HG03460 (cell line): Measurements from ENCODE around the gene LPO.
A peak's percentile ranks its signal among the peaks of the same experiment; 100 is the strongest.

Experiments
- ATAC-seq: cut with Tn5 transposase; IDR thresholded peaks from one replicate; pipeline ENCODE4 v1.9.1; 2021; ENCODE audit not compliant: unreplicated experiment

Gene LPO

GRCh38 chr17:58238147-58238634, at the start of gene LPO:
LPO (plus strand) TSS chr17:58238584; CDS start chr17:58242980, 4,396 bp downstream.
- ATAC-seq, result no peak

GRCh38 chr17:58189436-58190146, 48.8 kb upstream of the LPO start:
- ATAC-seq, result no peak

GRCh38 chr17:58191241-58191896, 47.0 kb upstream of the LPO start:
- ATAC-seq, result no peak

GRCh38 chr17:58192612-58193011, 45.8 kb upstream of the LPO start, which contains the start of gene EPX:
EPX (plus strand) TSS chr17:58192726; CDS start chr17:58192847, 121 bp downstream.
- ATAC-seq, result no peak

- ATAC-seq, result no peak
These were observed 44.6 kb upstream of the LPO start for GRCh38 chr17:58193641-58194255.

GRCh38 chr17:58195518-58196123, 42.8 kb upstream of the LPO start:
- no peak for ATAC-seq

- ATAC-seq, result no peak
These were observed 41.8 kb upstream of the LPO start for GRCh38 chr17:58196610-58197009.

GRCh38 chr17:58200024-58200633, 38.3 kb upstream of the LPO start:
- no peak for ATAC-seq

- no peak for ATAC-seq
These were observed 35.5 kb upstream of the LPO start for GRCh38 chr17:58202859-58203258.

GRCh38 chr17:58204796-58205195, 33.6 kb upstream of the LPO start:
- no peak for ATAC-seq

- ATAC-seq, result no peak
These were observed 32.4 kb upstream of the LPO start for GRCh38 chr17:58205936-58206335.

- no peak for ATAC-seq
These were observed 30.9 kb upstream of the LPO start for GRCh38 chr17:58207451-58207850.

GRCh38 chr17:58208344-58208743, 30.0 kb upstream of the LPO start:
- ATAC-seq, result no peak

GRCh38 chr17:58210922-58211321, 27.5 kb upstream of the LPO start:
- ATAC-seq, result no peak

- no peak for ATAC-seq
These were observed 22.7 kb upstream of the LPO start for GRCh38 chr17:58215685-58216084.

GRCh38 chr17:58217766-58218165, 20.6 kb upstream of the LPO start:
- no peak for ATAC-seq

GRCh38 chr17:58219007-58219788, 19.2 kb upstream of the LPO start, which contains the start of gene MKS1:
MKS1 (minus strand) TSS chr17:58219255; CDS start chr17:58219230, 25 bp downstream.
- ATAC-seq, result peak; percentile 93

GRCh38 chr17:58219789-58220183, 18.6 kb upstream of the LPO start:
- ATAC-seq, result no peak

- ATAC-seq, result no peak
These were observed 14.1 kb upstream of the LPO start for GRCh38 chr17:58224315-58224714.

- no peak for ATAC-seq
These were observed 10.7 kb upstream of the LPO start for GRCh38 chr17:58227733-58228132.
